GM20431 (cell line): ENCODE results near the gene NANS.
"Not testable (repeated sequence)": the region's sequence is repeated elsewhere in the genome, so short reads cannot be mapped to it uniquely, and the experiment has no call there.

Experiments
- in situ Hi-C: fragments of 300-500 bp; cut with MseI, MboI; formaldehyde crosslinking; loops from one replicate; pipeline ENCODE4 v1.15.0; 2020; ENCODE audit warnings: low sequenced_read_pairs; ENCODE audit not compliant: unreplicated experiment

Gene NANS

DNA sequence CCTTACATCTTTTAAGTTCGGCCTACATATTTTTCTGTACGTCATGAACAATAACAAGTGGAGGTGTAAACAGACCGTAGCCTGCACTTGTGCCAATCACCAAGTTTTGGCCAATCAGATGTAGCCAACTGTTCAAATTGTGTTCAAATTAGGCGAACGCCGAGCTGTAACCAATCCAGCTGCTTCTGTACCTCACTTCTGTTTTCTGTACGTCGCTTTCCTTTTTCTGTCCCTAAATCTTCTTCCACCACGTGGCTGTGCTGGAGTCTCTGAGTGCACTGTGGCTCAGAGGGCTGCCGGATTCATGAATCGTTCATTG lies 36.0 kb downstream of the NANS start:
- in situ Hi-C loops: no loop called here

DNA sequence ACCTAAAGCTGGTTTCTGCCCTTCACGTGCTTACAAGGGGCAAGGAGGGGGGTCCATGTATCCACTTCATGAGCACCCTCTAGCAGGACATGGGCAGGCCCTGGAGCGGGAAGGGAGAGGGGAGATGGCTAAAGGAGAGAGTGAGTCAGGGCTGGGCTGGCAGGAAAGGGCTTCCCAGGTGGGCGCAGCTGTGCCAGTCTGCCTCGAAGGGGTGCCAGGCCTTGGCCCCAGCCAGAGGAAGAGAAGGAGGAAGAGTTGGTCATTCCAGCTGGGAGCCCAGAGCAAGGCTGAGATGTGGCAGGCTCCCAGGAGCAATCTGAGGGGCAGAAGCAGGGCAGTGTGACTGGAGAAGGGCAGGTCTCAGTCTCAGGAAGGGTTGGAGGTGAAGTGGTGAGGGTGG lies 37.8 kb downstream of the NANS start:
- in situ Hi-C loops: no loop called here

DNA sequence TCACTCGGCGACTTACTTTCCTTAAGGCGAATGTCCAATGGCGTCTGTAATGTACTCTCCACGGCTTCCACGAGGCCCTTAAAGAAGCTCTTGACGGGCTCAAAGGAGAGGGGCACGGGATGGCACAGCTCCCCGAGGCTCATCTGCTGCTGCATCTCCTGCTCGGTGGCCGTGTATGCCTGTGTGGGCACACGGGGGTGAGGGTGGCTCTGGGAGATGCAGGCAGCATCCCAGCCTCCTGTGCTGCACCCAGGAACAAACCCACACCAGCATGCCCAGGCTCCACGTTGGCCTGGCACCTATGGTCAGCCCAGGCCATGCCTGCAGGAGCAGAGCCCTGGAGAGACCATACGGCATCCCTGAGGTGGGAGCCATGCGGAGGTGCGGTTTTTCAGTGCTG lies 38.3 kb downstream of the NANS start:
- in situ Hi-C loops: no loop called here

DNA sequence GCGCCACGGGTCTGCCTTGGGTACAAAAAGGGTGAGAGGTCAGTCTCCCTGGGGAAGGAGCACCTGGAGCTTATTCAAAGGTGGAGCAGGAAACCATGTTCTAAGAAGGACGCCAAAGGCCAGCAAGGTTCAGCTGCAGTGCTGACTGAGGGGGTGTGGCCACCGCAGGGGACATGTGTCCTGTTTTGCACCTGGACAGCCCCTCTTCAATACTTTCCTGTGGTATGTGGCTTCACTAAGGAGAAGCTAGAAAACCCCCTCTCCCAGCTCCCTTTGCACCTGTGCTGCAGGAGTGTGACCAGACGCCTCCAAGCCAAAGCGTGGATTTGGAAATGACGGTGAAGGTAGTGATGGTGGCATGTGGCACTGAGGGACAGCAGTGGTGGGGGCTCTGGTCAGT lies 38.9 kb downstream of the NANS start:
- in situ Hi-C loops: no loop called here

DNA sequence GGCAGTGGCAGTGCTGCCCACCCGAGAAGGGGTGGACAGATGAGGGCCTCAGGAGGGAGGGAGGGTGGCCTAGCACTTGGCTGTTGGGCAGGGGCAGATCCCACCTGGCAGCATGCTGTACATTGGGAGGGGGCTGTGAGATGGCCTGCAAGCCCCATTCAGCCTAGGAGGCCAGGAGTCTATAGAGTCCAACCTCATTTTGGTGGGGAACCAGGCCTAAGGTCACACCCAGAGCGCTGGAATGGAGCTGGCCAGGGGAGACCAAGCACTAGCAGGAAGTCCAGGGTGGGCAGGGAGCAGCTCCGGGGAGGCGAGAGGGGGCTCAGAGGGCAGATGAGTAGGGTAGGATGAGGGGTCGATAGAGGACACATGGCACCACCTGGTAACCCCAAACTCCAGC lies 39.6 kb downstream of the NANS start:
- in situ Hi-C loops: no loop called here

DNA sequence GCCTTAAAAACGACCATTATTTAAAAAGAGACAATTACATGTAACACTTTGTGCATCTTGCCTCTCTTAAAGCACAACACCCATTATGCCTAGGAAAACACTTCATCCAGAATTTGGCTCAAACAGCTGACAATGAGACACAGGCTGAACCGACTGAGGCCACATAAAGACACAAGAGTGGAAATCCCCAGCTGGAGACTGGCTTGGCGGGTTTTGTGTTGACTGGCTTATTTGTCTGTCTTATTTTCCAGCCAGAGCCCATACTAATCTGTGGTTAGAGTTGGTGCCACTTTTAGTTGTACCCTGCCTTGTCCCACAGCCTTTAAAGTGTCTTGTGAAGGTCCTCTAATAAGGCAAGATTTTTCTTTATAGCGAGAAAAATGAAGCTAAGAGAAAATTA lies 41.3 kb downstream of the NANS start:
- in situ Hi-C loops: no loop called here

DNA sequence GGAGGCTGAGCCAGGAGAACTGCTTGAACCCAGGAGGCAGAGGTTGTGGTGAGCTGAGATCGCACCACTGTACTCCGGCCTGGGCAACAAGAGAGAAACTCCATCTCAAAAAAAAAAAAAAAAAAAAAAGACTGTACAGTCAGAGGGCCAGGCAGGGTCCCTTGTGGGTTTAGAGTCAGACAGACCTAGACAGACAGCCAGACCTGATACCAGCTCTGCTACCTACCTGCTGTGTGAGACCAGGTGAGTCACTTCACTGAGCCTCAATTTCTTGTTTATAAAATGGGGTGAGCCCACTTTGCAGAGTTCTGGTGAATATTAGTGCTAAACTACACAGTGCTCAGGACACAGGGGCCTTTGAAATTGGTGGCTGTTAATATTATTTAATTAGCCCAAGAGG lies 42.8 kb downstream of the NANS start:
- in situ Hi-C loops: no loop called here

DNA sequence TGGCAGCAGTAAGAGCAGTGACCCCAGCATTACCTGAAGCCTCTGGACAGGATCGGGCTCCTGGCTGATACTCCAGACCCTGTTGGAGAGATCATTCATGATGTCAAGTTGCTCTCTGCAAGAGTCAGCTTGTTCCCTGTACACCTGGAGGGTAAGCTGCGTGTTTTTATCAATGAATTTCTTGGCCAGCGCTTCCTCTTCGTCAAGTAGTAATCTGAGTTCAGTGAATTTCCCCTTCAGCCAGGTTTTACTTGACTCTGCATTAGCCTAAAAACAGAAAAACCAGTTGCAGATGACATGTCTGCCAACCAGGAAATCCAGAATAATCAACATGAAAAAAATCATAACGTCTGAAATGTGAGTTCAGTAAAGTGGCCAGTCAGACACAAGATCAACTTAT lies 43.4 kb downstream of the NANS start:
- in situ Hi-C loops: no loop called here

DNA sequence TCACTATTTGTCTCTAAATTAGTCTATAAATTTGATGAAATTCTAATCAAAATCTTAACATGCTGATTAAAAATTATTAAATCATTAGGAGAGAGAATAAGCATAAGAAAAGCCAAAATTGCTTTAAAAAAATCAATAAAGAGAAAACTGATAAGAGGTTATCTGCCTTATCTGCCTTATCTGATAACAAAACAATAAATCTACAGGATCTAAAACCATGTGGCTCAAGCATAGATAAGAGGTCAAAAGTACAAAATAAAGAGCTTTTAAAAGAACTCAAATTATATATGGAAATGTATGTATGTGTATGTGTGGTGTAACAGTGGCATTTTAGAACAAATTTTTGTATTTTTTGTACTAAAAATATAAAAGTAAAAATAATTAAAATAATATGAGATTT lies 43.9 kb downstream of the NANS start:
- in situ Hi-C loops: no loop called here

DNA sequence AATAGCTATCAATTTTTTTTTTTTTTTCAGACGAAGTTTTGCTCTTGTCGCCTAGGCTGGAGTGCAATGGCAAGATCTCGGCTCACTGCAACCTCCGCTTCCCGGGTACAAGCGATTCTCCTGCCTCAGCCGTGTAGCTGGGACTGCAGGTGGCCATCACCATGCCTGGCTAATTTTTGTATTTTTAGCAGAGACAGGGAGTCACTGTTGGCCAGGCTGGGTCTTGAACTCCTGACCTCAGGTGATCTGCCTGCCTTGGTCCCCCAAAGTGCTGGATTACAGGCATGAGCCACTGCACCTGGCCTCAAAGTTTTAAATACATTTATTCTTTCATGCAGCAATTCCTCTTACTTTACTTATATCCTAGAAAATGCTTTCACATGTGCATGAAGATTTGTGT lies 44.9 kb downstream of the NANS start:
- in situ Hi-C loops: no loop called here

DNA sequence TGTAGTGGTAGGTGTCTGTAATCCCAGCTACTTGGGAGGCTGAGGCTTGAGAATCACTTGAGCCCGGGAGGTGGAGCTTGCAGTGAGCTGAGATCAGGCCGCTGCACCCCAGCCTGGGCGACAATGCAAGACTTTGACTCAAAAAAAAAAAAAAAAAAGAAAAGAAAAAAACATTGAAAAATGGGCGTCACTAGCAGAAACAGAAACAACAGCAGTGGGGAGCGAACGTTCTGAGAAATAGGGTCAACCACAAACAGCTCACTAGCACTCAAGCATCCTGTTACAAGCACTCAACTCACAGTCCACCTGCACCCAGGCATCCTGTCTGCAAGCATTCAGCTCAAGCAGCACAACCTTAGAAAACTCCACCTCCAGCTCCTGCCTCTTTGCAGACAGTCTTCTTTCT lies 45.3 kb downstream of the NANS start:
- in situ Hi-C loops: no loop called here

DNA sequence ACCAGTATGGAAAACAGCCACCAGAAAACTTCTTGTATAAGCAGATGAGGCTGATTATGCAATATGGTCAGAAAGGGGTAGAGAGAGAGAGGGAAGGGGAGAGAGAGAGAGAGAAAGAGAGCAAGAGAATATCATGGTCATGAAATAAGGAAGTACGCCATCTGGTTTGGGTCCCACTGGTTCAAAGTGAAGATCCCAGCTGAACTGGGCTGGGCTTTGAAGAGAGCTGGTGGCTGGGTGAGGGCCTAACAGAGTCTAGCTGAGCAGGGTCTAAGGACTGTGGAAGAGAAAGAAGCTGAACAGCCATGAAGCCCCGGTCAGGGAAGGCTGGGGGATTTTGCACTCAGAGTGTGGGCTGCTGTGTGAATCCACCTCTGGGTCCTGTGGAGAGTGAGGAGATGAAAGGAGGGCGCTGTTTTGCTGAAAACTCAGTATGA lies 47.9 kb downstream of the NANS start:
- in situ Hi-C loops: no loop called here

DNA sequence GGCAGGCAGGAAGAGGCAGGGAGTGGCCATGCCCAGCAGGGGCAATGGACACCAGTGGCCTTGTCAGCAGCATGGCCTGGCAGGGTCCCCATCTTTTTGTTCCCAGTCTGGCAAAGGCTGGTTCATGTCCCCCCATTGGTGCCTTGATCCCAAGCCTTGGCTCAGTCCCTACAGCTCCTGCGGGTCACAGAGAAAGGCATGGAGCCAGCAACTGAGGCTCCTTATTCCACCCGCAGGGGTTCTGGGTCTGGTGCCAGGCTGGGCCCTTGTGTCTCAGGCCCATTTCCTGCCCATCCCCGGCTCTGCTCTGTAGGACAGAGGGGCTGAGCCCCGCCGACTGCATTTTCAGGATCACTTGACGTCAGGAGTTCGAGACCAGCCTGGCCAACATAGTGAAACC lies 48.5 kb downstream of the NANS start:
- in situ Hi-C loops: no loop called here

DNA sequence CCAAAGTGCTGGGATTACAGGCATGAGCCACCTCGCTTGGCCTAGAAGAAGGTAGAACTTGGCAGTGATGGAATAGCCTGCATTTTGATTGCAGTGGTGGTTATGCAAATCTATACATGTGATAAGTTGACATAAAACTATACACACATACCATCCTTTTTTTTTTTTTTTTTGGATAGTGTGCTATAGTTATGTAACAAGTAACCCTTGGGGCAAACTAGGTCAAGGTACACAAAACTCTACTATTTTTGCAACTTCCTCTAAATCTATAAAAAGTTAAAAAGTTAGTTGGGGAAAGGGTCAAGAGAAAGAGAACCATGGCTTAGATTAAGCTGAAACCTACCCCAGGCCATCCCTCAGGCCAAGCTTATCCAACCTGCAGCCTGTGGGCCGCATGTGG lies 51.4 kb downstream of the NANS start:
- in situ Hi-C loops: no loop called here

DNA sequence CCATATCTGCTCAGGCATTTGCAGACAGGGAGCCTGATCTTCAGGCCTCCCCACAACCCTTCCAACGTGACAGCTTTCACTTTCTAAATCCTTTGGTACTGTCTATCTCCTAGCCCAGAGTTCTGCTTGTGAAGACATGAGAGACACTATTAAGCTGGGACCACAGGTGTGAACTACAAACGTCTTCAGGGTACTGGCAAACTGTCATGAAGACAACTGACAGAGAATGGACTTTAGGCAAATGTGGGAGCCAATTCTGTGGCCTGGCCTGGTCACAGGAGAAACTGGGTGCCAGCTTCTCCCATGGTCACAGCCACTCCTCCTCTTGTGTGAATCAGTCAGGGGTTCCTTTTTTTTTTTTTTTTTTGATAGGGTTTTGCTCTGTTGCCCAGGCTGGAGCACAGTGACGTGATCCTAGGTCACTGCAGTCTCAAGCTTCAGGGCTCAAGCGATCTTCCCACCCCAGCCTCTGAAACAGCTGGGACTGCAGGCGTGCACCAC lies 52.0 kb downstream of the NANS start:
- in situ Hi-C loops: no loop called here

DNA sequence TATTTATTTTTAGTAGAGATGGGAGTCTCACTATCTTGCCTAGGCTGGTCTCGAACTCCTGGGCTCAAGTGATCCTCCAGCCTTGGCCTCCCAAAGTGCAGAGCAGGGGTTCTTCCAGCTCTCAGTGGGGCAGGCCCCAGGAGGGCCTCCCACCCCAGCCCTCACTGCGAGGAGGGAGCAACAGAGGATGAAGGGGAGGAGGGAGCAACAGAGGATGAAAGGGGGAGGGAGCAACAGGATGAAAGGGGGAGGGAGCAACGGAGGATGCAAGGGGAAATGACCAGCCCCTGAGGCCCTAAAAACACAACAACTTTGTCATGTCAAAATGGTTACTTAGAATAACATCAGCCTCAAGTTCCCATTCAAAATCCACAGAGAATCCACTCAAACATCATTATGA lies 52.5 kb downstream of the NANS start:
- in situ Hi-C loops: no loop called here

DNA sequence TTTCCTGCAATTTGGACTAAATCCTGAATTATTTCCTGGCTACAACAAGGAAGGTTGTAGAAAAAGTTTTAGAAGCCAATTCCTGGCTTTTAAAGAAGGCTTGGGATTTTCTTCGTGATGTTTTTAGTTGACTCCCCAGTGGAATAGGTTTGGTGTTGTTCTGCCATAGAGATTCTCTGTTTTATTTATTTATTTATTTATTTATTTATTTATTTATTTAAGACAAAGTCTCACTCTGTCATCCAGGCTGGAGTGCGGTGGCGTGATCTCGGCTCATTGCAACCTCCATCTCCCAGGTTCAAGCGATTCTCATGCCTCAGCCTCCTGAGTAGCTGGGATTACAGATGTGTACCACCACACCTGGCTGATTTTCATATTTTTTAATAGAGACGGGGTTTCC lies 60.6 kb downstream of the NANS start:
- in situ Hi-C loops: not testable (repeated sequence)

DNA sequence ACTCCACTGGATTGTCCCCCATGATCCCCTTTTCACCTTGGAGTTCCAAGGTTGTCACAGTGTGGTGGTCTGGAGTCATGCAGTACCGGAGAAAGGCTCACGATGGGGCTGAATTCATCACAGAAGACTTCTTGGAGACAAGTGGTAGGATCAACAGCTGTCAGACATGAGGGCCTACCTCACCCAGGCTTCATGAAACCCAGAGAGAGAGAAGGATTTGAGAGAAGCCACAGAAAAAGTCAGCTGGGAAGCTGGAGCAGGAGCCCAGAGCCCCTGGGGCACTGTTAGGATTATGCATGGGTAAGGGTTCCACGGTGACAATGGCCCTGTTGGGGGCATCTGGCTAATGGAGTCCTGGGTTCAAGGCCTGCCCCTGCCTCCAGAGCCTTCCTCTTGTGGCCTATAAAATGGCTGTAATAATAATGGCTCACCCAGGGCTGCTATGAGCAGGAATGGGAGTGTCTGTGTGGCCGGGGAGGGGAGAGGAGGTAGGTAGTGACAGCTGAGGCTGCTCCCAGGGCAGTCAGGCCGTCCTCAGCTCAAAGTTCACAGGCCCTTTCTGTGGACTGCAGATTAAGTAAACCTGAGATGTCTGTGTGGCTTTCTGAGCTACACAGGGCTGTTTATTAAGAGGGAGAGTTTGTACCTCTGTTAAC lies 61.6 kb downstream of the NANS start:
- in situ Hi-C loops: no loop called here

DNA sequence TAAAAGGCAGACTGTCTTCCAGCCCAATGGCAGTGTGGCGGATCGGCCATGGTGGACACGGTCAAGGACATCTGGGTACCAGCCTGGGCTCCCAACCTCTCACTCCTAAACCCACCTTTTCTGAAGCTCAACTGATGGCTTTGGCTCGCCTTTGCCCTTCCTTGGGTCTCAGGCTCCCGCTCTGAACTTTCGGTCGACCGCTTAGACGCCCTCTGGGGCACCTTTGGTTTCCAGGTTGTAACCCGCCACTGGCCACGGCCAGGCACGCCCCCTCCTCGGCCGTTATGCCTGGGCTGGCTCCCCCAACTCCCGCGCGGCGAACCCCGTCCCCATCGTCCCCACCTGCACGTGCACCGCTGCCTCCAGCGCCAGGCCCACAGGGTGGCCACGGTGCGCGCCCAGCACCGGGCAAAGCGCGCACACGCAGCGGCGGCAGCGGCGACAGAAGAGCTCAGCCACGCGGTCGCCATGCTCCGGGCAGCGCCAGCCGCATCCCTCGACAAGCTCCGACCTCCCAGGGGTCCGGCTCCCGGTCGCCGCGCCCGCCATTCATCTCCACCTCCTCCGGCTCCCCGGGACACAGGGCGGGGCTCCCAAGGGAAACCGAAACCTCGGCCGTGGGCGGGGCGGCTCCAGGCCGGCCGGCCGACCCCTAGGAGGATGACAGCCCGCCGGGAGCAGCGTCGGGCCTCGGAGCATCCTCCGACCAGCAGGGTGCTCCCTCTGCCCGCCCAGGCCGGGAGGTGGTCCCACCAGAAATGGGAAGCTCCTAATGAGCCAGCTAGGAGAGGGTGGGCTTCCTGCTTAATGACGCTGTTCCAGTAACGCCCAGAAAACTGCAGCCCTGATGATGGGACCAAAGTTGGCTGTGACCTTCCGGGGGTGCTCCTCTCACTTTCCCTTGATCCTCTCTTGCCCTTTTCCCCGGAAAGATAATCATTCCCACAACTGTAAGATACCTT lies 62.4 kb downstream of the NANS start, which contains the start of gene TRIM14:
Gene TRIM14, minus strand, starts transcription at position 583 of the 962 bp plus-strand sequence. Its CDS starts 34 bp downstream, at position 549.
- in situ Hi-C loops: no loop called here

DNA sequence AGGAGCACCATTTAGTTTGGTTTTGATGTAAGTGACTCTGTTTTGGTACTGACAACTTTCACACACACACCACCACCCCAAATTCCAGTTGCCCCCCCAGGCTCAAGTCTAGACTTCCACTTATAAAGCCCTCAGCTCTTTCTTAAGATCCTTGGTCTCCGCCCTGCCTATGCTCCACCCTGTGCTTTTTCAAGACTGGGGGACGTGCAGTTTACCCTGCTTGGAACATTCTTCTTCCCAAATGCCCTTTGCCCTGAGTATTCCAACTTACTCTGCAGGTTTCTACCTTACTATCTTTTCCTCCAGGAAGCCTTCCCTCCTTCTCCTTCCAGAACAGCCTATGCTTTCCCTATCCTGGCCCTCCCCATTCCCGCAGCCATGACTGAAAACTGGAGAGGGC lies 63.9 kb downstream of the NANS start:
- in situ Hi-C loops: no loop called here

DNA sequence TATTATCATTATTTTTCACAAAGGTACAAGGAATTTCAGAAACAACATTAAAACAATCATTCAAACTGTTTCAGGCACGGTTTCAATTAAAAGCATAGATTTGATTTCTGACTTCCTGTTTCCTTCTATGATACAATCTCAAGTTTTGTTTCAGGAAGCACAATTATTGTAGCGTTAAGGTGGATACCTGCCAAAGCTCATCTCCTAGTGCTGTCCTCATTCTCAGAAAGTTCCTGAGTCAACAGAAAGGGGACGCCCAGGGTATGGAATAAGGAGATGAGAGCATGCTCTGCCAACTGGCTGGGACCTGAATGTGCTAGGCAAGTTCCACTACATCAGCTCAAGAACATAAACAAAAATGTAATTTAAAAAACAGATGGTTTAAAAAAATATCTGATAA lies 64.5 kb downstream of the NANS start:
- in situ Hi-C loops: no loop called here
